GM19395 (cell line): ENCODE results near the gene TYRP1.

ENCODE experiments used
- ATAC-seq: cut with Tn5 transposase; IDR thresholded peaks from one replicate; pipeline ENCODE4 v1.9.1; 2021; ENCODE audit warnings: mild to moderate bottlenecking, moderate library complexity; ENCODE audit not compliant: unreplicated experiment

The TYRP1 gene

GRCh38 chr9:12696931-12697622 lies 3.9 kb downstream of the TYRP1 start:
- no peak for ATAC-seq

- ATAC-seq = no peak
Observed at GRCh38 chr9:12697719-12698118, 4.5 kb downstream of the TYRP1 start.

GRCh38 chr9:12698266-12698665 lies 5.1 kb downstream of the TYRP1 start:
- no peak for ATAC-seq

DNA sequence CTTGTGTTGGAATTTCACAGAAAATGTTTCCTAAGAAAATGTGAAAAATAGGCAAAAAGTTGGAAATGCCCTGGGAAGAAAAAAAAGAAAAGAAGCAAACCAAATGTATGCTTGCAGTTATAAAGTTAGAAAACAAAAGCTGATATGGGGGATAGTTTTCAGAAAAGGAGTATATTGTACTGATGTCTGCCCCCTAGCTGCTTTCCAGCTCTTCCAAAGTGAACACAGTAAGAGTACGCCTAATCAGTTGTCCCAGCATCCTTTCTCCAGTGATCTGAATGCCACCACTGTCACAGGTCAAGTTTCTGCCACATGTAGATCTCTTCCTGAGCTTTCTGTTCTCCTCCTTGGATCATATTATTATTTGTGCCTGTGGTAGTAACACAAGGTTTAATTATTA lies 5.8 kb downstream of the TYRP1 start:
- no peak for ATAC-seq

GRCh38 chr9:12699529-12699928 lies 6.3 kb downstream of the TYRP1 start:
- ATAC-seq = no peak

- no peak for ATAC-seq
Observed at GRCh38 chr9:12701126-12701525, 7.9 kb downstream of the TYRP1 start.

GRCh38 chr9:12702160-12702758 lies 9.1 kb downstream of the TYRP1 start:
- no peak for ATAC-seq

GRCh38 chr9:12703996-12704395 lies 10.8 kb downstream of the TYRP1 start:
- no peak for ATAC-seq

DNA sequence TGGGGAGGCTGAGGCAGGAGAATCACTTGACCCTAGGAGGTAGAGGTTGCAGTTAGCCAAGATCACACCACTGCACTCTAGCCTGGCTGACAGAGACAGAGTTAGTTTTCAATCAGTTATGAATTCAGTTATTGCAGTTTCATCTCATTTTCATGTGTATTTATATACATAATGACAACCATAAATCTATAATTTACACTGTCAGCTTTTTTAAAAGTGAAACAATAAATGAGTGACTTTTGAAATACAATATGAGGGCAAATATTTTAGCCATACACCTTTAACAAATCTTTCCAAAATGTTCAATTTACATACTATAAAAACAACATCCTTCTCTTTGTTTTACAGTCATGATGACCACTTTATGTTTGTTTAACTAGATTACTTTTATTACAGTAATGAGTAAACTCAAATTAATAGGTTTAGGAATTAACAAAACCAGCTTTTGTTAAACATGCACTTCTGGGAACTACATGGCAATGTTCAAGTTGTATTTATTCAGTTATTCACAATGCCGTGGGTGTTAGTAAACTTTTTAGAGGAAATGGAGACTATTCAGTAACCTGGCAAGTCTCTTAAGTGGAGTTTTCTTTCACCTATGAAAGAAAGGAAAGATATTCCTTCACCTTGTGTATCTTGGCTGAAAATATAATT lies 12.7 kb downstream of the TYRP1 start:
- ATAC-seq = no peak

DNA sequence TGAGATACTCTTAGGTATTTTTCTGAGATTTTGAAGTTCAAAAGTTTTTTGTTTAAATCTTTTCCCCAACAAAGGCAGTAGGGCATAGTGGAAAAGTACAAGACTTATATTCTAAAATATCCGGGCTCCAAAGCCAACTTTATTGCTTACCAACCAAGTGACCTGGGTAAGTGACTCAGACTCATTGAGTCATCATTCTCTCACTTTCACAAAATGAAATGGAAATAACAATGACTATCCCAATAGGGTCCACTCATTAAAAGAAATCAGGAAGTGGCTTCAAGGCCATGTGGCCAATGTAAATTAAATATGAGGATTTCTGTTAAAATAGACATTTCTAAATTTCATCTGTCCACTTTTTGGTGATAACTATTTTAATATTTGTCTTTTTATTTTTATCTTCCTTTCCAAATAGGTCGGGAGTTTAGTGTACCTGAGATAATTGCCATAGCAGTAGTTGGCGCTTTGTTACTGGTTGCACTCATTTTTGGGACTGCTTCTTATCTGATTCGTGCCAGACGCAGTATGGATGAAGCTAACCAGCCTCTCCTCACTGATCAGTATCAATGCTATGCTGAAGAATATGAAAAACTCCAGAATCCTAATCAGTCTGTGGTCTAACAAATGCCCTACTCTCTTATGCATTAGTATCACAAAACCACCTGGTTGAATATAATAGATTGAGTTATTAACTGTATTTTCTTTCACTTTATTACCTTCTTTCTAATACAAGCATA lies 15.5 kb downstream of the TYRP1 start:
- no peak for ATAC-seq

GRCh38 chr9:12712532-12712931 lies 19.3 kb downstream of the TYRP1 start:
- ATAC-seq = no peak

GRCh38 chr9:12715268-12715667 lies 22.1 kb downstream of the TYRP1 start:
- ATAC-seq = no peak

DNA sequence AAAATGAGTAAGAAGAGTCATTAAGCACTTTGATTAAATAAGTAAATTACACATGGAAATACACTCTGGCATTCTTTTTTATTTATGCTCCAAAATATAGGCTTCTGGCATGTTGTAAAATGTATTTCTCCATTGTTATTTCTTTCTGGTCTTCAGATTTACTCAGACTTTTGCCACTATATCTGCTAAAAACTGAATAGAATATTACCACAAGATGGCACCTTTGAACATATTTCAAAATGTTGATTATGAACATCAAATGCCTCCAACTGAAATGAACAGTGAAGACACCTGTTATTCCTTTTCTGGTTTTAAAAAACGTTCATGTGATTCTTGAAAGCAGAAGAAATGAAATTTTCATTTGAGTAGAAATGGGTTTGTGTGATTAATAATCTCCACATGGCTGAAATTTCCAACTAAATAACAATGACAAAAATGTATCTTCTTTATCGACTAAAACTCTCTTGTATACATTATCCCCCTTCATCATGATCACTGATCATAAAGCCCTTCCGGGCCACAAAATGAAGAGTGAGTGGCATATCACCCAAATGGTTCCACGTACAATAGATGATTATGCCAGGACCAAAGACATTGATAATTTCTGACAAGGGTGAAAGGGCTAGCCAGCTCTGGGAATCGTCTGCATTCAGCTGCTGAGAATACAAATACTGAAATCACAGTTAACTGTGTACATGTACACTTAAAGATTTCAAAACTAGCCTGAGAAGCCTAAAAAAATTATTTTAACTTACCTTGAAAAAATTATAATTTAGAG lies 23.8 kb downstream of the TYRP1 start:
- ATAC-seq = no peak

DNA sequence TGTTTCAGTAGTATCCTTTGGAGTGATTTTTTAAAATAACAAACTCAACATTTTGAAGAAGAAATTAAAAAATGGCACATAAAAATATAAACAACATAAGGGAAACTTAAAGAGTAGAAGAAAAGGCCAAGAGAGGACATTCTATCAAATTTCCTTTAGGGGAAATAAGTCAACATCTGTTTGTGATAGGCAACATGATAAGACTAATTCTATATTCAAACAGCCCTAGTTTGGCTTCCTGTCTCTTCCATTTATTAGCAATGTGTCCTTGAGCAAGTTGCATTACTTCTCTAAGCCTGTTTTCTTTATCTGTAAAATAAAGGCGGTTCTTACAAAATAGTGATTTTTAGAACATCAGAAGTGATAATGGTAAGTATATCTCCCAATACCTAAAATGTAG lies 24.7 kb downstream of the TYRP1 start:
- ATAC-seq = no peak

- ATAC-seq = no peak
Observed at GRCh38 chr9:12718482-12719026, 25.4 kb downstream of the TYRP1 start.

- no peak for ATAC-seq
Observed at GRCh38 chr9:12719431-12719830, 26.2 kb downstream of the TYRP1 start.

GRCh38 chr9:12720551-12720950 lies 27.4 kb downstream of the TYRP1 start:
- no peak for ATAC-seq

GRCh38 chr9:12722131-12722530 lies 28.9 kb downstream of the TYRP1 start:
- no peak for ATAC-seq

GRCh38 chr9:12723409-12724028 lies 30.3 kb downstream of the TYRP1 start:
- ATAC-seq = no peak

DNA sequence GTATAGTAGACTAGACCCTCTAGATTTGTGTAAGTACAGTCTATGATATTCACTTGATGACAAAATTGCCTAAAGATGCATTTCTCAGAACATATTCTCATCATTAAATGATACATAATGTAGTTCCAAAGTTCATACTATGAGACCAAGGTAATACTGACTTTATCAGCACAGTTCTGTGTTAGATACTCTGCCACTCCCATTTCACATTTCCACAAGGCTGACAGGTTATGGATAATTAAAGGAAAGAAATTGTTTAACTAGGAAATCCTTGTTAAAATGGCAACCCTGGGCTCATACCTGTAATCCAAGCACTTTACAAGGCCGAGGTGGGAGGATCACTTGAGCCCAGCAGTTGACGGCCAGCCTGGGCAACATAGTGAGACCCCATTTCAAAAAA lies 33.6 kb downstream of the TYRP1 start:
- no peak for ATAC-seq
